GM18867 (cell line): ENCODE data around the gene UBXN2A.

Experiments
- ATAC-seq: cut with Tn5 transposase; IDR thresholded peaks from one replicate; pipeline ENCODE4 v1.9.1; 2021; ENCODE audit warnings: mild to moderate bottlenecking, moderate library complexity; ENCODE audit not compliant: unreplicated experiment

UBXN2A gene, protein sequence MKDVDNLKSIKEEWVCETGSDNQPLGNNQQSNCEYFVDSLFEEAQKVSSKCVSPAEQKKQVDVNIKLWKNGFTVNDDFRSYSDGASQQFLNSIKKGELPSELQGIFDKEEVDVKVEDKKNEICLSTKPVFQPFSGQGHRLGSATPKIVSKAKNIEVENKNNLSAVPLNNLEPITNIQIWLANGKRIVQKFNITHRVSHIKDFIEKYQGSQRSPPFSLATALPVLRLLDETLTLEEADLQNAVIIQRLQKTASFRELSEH

DNA sequence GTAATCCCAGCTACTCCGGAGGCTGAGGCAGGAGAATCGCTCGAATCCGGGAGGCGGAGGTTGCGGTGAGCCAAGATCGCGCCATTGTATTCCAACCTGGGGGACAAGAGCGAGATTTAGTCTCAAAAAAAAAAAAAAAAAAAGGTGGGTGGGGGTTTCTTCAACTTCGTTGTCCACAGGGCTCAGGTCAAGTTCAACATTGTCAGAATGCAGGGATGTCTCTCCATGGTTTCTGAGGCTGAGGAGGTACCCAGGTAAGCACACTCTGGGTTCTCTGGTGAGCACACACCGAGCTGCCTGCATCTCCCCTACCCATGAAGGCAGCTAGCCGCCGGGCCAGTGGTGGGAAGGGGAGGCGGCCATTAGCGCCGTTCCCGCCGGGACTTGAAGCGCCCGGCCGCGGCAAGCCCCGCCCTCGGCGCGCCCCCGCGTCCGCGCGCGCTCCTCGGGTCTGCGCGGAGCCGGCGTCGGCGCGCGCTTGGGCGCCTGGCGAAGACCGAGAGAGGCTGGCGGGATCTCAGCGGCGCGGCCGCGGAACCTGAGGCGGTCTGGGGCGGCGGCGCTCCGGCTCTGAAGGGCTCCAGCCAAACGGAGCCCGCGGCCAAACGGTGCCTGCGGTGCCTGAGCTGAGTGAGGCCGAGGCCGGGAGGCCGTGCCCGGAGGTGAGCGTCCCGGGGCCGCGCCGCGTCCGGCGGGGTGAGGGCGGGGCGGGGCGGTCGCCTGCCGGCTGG is at the start of gene UBXN2A:
UBXN2A (plus strand) TSS at position 477 of the 731 bp plus-strand sequence. CDS start 17,852 bp downstream, outside the sequence.
- ATAC-seq = peak; percentile 80

DNA sequence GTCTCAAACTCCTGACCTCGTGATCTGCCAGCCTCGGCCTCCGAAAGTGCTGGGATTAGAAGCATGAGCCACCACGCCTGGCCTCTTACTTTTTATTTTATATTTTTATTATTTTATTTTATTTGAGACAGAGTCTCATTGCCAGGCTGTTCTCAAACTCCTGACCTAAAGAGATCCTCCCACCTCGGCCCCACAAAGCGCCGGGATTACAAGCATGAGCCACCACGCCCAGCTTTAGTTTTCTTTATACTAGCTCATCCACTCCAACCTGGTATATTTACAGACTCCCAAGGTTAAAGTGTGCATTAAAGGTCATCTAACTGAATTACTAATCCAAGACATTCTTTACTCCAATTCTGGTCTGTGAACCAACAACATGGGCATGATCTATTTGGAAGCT is 40.1 kb upstream of the UBXN2A start:
- ATAC-seq = no peak

DNA sequence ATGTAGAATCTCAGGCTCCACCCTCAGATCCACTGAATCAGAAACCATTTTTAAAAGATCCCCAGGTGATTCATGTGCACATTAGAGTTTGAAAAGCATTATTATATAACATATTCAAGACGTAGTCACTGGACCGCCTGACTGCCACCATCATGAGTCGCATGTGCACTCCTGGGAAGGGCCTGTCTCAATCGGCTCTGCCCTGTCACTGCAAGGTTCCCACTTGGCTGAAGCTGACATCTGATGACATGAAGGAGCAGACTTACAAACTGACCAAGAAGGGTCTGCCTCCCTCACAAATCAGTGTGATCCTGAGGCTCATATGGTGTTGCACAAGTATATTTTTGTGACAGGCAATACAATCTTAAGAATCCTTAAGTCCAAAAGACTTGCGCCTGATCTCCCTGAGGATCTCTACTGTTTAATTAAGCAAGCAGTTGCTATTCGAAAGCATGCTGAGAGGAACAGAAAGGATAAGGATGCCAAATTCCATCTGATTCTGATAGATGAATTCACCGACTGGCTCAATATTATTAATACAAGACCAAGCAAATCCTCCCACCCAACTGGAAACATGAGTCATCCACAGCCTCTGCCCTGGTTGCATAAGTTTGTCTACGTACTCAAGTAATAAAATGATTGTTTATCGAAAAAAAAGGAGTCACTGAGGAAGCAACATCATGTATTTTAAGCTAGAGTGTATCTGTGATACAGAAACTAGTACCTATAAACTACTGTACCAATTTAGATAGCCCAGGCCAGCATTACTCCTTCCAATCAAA is 39.5 kb upstream of the UBXN2A start:
- no peak for ATAC-seq

DNA sequence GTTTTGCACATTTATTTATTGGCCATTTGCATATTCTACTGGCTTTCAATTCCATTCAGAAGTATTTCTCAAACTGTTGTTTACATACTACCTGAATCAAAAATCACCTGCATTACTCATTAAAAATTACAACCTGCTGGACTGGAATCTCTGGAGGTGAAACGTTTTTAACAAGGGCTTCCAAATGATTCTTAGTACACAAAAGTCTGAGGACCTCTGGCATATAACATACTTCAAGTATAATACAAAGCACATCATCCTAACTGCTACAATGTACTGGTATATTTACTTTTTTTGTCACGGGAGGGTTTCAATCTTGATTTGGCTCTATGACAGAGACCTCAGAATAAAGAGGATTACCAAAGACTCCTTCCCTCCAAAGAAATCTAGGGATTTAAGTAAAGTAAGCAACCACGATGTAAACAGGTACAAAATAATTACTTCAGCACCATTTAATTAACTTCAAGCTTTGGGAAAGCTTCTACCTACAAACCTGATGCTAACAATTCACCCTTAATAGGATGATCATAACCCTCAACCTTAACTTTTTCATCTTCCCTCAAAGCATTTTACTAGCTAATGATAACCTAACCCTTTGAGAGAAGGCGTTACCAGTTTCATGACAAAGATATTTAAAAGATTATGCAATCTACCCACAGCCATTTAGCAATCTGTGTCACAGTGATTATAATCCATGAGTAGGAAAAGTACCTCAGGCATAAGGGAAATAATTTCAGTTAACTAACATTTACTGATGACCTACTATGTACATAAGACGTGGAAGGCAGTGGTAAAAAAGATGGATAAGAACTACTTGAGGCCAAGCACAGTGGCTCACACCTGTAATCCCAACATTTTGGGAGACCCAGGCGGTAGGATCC is 38.1 kb upstream of the UBXN2A start:
- ATAC-seq = no peak

DNA sequence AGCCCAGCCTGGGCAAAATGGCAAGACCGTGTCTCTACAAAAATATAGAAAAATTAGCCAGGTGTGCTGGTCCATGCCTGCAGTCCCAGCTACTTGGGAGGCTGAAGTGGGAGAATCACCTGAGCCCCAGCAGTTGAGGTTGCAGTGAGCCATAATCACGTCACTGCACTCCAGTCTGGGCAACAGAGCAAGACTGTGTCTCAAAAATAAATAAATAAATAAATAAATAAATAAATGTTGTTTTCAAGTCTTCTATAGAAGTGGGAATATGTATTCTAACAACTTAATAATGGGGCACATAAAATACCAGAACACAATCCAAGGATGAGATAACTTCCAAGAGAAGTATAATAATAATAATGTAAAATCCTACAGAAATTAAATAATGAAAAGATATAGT is 37.2 kb upstream of the UBXN2A start:
- no peak for ATAC-seq

DNA sequence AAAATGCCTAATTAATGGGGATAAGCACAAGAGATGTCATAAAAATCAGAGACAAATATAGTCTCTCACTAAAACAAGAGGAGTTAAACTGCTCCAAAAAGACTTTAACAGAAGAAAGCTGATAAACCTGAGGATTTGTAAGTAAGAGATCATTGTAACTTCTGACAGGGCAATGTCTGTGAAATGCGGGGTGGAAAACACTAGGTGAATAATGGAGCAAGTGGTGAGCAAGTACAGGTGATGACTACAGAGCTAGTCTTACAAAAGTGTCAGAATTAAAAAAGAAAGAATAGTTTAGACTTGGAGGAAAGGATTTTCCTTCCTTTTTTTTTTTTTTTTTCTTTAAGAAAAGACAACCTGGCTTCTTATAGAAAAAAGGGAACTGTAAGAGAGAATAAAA is 36.0 kb upstream of the UBXN2A start:
- ATAC-seq = no peak

DNA sequence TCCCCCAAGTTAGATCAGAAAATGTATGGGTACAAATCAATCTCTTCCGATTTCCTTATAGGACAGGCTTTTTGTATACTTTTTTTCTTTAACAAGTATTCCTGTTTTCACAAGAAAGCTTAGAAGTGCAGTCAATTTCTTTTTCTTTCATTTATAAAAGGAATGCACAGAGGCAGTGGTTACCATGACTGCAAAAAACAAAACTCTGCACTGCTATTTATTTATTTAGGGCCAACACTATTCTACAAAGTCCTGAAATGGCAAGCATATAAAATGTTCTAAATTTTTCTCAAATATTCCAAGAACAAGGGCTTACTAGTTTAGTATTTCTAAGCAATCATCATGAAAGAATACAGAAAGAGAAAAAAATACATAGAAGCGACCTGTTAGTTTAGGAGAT is 35.6 kb upstream of the UBXN2A start:
- ATAC-seq = no peak

DNA sequence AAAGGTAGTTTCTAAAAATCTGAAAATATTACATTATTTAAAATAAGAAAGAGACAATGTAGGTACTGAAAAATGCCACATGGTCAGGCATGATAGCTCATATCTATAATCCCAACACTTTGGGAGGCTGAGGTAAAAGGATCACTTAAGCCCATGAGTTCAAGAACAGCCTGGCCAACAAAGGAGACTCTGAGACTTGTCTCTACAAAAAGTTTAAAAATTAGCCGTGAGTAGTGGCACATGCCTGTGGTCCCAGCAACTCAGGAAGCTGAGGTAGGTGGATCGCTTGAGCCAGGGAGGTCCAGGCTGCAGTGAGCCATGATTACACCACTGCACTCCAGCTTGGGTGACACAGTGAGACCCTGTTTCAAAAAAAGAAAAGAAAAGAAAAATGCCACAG is 35.1 kb upstream of the UBXN2A start:
- ATAC-seq = no peak

DNA sequence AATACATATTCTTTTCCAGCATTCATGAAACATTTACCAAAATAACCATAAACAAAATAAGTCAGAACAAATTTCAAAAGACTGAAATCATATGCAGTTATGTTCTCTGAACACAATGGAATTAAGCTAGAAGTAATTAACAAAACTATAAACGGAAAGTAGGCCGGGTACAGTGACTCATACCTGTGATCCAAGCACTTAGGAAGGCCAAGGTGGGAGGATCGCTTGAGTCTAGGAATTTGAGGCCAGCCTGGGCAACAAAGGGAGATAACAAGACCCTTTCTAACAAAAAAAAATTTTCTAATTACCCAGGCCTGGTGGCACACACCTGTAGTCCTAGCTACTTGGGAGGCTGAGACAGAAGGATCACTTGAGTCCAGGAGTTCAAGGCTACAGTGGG is 28.2 kb upstream of the UBXN2A start:
- no peak for ATAC-seq

DNA sequence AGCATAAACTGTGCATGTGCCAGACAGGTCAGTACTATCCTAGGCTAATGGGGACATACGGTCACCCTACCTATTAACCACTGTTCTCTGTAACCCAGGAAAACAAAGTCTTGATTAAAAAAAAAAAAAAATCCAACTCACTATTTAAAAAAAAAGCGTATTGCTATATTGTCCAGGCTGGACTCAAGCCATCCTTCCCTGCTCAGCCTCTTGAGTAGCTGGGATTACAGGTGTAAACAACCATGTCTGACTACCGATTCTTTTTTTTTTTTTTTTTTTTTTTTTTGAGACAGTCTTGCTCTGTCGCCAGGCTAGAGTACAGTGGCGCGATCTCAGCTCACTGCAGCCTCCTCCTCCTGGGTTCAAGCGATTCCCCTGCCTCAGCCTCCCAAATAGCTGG is 24.9 kb upstream of the UBXN2A start:
- ATAC-seq = no peak

DNA sequence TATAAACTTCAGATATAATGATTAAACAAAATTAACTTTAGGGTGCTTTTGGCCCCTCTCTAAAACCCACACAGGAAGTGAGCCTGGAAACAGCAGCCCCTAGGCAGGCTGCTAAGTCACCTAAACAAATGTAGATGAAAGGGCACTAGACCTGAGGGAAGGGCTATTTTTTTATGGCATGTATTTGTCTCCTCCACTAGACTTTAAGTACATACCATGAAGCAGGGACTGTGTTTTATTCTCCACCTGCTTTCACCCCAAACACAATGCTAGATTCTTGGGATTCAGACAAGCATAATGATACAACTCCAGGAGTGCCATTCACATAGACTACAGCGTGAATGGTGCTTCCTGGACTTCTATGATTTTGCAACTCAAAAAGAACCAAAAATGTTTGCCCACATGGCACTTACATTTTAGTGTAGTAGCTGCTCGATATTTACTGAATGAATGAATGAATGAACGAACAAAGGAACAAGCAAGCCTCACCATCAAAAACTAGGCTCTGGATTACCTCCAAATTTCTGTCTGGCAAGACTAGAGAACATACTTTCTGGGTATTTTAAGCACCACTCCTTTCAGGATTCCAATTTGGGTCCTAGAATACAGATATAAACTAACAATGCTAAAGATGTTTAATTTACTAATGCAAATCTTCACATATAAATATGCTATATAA is 23.4 kb upstream of the UBXN2A start:
- ATAC-seq = no peak

DNA sequence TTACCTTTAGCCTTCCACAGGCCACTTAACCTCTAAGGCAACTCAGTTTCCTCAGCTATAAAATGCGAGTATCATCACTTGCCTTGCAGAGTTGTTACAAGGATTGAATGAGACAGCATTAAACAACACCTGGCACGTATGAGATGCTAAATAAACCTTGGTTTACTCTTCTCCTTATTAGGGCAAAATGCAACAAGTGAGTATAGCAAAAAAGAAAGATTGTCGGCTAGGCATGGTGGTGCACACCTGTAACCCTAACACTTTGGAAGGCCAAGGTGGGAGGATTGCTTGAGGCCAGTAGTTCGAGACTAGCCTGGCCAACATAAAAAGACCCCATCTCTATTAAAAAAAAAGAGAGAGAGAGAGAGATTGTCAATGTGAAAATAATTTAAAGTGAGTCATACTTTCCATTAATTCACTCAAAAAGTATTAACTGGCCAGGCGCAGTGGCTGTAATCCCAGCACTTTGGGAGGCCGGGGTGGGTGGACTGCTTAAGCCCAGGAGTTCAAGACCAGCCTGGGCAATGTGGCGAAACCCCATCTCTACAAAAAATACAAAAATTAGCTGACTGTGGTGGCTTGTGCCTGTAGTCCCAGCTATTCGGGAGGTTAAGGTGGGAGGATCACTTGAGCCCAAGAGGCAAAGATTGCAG is 21.3 kb upstream of the UBXN2A start:
- no peak for ATAC-seq

DNA sequence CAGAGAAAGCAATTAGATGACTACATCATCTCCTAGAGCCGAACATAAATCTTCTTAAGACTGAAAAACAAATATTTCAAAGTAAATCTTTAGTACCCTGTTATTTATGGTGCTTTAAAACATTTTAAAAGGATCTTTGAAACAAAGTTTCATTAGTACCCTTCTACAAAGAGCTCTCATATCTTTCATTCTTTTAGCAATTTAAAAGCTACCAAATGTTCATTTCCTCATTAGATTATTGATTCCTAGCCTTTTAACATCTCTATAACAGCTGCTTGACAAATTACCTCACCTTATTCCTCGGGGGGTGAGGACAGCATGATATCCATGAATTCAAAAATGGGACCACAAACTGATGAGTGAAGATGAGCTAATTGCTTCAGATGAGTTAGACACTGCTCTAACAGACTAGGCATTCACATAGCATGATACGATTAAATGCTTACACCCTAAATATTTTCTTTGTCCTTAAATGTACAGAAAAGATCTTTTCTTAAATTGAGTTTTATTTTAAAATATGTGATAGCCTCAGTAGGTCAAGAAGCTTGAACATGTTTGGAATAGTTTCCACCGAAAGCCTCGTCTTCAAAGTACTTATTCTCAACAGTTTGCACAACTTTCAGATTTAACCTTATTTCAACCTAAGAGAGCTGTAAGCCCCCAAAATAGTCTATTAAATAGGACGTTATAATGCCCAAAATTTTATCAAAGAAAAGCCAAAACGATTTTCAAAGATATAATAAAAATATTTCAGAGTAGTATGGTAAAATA is 15.5 kb upstream of the UBXN2A start:
- no peak for ATAC-seq

DNA sequence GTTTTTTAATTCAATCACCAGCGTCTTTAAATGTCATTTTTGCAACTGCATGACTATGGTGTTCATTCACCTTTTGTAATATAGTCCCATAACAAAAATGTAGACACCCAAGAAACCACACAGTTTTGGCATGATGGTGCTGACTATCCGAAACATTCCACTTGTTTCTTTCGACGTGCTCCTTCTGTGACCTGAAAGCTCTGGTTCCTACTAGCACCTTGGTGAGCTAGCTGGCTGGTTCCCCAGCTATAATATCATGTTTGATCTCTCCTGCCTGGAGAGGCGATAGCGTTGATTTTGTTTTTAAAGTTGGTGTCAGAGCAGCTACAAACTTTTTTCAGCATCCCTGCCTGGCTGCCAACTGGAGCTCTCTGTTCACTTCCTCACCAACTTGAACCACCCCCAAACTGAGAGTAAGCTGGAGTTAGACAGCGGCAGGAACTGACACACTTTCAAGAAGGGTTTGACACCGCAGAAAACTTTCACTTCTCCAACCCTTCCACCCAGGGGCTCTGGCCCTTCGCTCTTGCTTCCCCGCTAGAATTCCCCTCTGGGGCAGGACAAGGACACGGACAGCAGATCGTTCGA is 14.5 kb upstream of the UBXN2A start:
- peak; percentile 56 for ATAC-seq

DNA sequence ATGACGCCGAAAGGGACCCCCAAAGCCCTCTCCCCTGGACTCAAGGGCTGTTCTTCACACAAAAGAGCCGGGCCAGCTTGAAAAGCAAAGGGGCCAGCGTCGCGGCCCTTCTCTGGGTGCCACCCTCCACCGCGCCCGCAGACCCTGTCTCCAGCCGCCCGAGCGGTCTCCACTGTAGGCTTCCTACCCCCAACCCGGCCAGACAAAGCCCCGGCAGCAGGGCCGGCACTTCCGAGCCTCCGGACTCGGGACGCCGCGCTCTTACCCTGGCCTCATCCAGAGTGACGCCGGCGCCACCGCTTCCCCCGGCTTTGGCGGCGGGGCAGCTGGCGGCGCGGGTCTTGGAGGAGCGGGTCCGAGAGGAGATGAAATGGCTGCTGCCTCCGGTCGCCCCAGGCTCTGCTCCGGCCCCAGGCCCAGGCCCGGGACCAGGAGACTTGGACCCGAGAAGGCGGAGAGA is 13.9 kb upstream of the UBXN2A start:
- peak; percentile 25 for ATAC-seq

DNA sequence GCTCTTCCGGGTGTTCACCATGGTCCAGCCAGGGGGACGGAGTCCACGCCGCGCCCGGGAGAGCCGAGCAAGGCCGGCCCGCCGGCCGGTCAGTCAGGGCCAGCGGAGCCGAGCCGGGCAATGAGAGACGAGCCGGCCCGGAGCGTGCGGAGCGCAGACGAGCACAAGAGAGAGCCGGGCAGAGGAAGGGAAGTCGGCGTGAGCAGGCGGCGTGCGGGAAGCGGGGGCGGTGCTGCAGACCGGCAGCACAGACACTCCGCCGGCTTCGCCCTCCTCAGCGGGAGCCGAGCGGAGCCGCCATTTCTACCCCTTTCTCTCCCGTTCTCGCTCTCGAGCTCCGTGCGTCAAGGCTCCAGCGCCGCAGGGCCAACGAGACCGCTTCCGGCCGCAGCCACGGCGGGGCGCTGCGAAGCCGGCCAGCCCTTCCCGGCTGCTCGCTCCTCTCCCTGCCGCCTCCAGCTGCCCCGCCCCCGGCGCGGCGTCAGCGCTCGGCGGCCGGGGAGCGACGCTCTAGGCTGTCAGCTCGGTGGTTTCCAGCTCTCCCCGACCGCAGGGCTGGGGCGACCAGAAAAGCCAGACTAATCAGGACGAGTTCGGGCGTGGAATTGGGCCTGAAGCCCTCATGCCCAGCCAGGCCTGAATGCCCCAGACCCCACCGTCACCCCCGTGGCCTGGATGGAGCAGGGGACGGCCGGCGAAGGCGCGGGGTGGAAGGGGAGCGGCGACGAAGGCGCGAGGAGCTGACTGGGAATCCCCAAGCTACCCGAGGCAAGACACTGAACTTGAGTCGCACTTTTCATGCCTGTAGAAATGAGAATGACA is 13.3 kb upstream of the UBXN2A start, which contains the start of gene ATAD2B:
ATAD2B (minus strand) TSS at position 374 of the 822 bp plus-strand sequence; CDS start at position 21, 353 bp downstream.
- peak; percentile 80 for ATAC-seq

DNA sequence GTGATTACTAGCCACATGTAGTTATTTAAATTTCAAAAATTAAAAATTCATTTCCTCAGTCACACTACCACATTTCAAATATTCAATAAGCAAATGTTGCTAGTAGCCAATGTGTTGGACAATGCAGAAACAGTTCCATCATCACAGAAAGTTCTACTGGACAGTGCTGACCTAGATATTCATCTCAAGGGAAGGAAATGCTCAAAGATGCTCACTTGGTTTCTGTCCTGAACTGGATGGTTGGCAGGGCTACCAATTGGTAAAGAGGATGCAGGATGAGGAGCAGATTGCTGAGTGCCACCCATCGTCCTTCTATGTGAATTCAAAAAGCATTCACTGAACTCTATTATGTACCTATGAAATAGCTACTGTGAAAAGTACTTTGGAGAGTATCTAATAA is 6.0 kb upstream of the UBXN2A start:
- ATAC-seq = no peak
